HG02588 (cell line): Measurements from ENCODE around the gene ZFP36.
"Not testable (repeated sequence)": the region's sequence is repeated elsewhere in the genome, so short reads cannot be mapped to it uniquely, and the experiment has no call there.

Source experiments
- ATAC-seq: cut with Tn5 transposase; IDR thresholded peaks from one replicate; pipeline ENCODE4 v1.9.1; 2021; ENCODE audit warnings: mild to moderate bottlenecking, moderate library complexity; ENCODE audit not compliant: unreplicated experiment

ZFP36 gene

GRCh38 chr19:39444598-39445195 is 38.0 kb downstream of the ZFP36 start:
- no peak for ATAC-seq

DNA sequence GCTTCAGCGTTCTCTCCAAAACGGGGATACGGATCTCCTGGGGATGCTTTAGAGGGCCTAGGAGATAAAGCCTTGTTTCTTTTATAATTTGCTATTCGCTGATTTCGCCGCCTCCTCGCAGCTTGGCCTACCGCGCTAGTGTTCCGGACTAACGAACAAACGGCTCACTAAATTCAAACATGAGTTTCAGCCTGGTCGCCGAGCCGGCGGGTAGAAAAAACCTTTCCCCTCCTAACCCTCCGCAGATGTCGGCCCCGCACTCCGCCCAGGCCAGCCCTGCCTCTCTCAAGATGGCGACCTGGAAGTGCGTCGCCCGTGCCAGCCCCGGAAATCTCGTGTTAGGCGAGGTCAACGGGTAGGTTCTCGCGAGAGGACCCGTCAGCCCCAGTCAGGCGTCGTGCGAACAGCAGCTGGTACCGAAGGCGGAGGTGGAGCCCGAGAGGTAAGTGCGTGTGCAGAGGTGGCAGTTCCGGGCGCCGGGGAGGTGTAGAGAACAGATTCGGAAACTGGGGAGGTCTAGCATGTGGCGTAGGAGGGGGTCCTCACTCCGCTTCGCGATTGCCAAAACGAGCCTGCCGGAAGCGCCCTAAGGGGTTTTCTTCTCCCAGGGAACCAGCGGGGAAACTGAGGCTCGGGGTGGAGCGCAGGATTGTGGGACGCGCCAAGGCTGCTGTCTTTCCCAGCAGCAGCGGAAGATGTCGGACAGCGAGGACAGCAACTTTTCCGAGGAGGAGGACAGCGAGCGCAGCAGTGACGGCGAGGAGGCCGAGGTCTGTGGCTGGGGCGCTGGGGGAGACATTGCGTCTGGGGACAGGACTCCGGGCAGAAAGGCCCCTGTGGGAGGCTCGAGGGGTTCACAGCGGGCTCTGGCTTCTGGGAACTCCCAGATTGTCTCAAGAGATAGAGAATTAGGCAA is 38.8 kb downstream of the ZFP36 start, which contains the start of gene SUPT5H:
TSS of gene SUPT5H (plus strand) at position 387 of the 916 bp plus-strand sequence. CDS start at position 696, 309 bp downstream.
- peak; percentile 81 for ATAC-seq

DNA sequence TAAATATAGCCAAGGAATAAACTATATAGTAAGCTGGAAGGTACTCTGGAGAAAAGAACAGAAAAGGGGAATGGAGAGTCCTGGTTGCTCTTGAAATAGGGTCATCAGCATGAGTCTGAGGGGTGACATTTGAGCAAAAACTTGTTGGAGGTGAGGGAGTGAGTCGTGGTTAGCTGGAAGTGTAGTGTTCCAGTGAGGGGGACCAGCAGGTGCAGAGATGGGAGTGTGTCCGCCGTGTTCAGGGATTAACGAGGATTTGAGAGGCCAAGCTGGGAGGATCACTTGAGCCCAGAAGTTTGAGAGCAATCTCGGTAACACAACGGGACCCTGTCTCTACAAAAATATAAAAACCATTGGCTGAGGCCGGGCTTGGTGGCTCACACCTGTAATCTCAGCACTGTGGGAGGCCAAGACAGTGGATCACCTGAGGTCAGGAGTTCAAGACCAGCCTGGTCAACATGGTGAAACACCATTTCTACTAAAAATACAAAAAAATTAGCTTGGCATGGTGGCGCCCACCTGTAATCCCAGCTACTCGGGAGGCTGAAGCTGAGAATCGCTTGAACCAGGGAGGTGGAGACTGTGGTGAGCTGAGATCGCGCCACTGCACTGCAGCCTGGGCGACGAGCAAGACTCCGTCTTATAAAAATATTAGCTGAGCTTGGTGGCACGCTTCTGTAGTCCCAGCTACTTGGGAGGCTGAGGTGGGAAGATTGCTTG is 39.9 kb downstream of the ZFP36 start:
- no peak for ATAC-seq

DNA sequence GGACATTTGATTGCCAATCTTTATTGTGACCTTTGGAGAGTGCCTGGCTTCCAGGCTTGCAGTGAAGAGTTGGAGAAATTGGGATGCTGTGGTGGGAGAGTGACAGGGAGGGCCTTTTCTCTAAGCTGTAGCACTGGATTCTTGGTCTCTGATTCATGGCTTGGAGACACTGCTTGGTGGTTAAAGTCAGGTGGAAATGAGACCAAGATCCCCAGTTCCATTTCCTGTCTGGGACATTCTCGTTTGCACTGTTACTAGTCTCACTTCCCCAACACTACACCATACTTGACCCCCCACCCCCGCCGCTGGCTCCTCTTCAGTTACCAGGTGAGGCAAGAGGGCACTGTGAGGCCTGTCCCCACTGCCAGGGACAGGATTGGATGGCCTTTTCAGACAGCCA is 41.6 kb downstream of the ZFP36 start:
- ATAC-seq = no peak

DNA sequence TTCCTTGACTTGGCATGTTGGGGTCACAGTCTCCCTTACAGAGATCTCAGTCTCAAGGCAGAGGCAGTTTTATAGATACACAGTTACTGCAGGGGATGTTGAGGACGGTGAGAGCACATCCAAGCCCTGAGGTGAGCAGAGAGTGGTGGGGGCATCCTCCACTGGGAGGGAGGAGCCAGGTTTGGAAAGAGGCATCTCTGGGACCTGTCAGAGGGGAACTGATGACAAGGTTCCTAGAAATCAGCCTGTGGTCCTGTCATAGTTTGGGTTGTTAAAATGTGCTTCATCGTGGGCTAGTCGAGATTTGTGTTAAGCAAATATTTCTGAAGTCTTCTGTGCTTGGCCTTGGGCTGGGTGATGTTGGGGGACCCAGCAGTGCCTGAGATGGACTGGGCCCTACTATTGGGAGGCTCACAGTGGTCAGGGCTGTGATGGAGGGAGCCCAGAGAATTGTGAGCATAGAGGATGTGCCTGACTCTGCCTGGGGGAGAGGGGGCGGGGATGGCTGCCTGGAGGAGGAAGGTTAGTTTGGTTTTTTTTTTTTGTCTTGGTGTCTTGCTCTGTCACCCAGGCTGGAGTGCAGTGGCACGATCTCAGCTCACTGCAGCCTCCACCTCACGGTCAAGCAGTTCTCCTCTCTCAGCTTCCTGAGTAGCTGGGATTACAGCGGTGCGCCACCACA is 42.6 kb downstream of the ZFP36 start:
- ATAC-seq = no peak

- not testable (repeated sequence) for ATAC-seq
Measured at GRCh38 chr19:39451257-39451656, 44.6 kb downstream of the ZFP36 start.
